ENCODE measurements around the gene TBC1D1.

The TBC1D1 gene

DNA sequence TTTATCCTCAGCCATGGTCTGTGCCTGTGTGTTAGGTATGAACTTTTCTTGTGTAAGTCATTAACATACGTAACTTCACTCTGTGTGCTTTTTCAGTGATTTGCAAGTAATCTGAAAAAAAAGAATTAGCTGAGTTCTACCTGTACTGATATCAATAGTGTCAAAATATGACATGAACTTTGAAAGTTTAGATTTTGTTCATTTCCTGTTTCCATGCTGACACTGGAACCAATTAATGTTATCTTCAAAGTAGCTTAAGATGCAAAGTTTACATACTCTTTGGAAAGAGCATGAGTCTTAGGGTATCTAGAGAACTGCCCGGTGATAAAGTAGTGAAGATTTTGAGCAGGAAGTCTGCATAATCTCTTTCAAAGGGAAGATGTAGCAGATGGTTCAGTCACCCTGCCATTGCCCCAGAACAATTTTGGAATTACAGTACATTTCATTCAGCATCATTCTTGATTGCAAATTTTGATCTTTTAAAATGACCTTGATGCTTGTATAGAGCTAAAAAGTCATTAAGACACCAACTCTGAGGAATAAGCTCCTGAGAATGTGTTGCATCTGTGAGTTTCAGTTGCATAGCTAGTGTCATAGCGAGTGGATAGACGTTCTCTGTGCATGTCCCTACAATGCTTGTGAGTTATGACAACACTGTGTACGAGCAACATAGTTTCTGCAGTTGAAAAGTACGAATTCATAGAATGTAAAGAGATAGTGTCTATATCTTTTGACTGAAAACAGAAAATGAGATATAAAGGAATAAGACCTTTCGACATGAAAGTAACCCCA is 199.8 kb downstream of the TBC1D1 start:
- FAIRE-seq: no peak
- DNase-seq (ENCODE audit: insufficient read length): no peak
- TF ChIP-seq TAF1 (IDR thresholded peaks at IDR 0.05; ENCODE audit: borderline replicate concordance, low read depth, low read length) (no peak), POLR2A (IDR thresholded peaks at IDR 0.05; ENCODE audit: low read depth, low read length) (no peak), POLR2AphosphoS5 (IDR thresholded peaks at IDR 0.05; ENCODE audit: low read depth, low read length) (no peak)

DNA sequence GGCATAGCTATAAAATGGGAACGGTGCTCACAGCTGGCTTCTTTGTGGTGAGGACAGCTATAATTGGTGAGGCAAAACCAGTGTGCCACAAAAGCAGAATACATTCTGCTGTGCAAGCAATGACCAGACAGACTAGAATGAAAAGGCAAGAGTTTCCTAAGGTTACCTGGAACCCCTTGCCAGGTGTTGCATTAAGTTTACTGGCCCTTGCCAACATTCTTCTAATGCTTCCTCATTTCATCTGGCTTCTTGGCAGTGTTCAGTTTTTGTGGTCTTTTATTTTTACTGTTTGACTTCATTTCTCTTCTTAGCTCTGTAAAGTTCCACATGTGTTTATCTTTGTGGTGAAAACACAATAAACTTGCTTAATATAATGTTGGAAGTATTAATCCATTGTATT is 200.8 kb downstream of the TBC1D1 start:
- no peak for DNase-seq (ENCODE audit: insufficient read length)
- no peak for FAIRE-seq
- TF ChIP-seq TAF1 (IDR thresholded peaks at IDR 0.05; ENCODE audit: borderline replicate concordance, low read depth, low read length): no peak
- TF ChIP-seq POLR2AphosphoS5 (IDR thresholded peaks at IDR 0.05; ENCODE audit: low read depth, low read length): no peak
- no peak for TF ChIP-seq POLR2A (IDR thresholded peaks at IDR 0.05; ENCODE audit: low read depth, low read length)

DNA sequence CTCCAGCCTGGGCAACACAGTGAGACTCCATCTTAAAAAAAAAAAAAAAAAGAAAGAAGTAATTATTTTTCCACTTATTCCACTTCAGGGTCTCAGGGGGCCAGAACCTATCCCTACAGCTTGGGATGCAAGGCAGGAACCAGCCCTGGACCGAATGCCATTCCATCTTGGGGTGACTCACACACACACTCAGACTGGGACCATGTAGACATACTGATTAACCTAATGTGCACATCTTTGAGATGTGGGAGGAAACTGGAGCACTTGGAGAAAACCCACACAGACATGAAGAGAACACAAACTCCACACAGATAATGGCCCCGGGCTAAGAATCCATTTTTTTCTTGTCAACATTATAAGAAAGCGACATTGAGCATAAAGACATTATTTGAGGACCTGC is 201.8 kb downstream of the TBC1D1 start:
- FAIRE-seq: no peak
- TF ChIP-seq POLR2AphosphoS5 (IDR thresholded peaks at IDR 0.05; ENCODE audit: low read depth, low read length) (no peak), TAF1 (IDR thresholded peaks at IDR 0.05; ENCODE audit: borderline replicate concordance, low read depth, low read length) (no peak)
- DNase-seq (ENCODE audit: insufficient read length): no peak

DNA sequence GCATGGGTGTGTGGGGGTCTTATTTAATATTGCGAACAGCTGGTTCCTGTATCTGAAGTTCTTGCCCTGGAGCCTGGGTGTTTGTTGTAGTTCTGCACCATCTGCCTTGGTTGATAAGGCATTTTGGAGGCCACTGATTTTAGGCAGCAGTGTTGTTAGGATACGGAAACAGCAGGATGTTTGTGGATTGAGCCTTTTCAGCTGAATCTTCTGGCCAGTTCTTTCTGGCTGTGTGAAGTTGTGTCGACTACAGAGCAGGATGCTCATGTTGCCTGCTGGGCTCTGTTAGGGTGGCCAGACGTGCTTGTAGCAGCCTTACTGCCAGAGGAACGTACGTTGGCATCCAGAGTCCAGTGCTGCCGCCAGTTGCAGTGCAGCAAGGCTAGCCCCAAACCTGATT is 203.5 kb downstream of the TBC1D1 start:
- DNase-seq (ENCODE audit: insufficient read length): no peak
- no peak for FAIRE-seq
- TF ChIP-seq TAF1 (IDR thresholded peaks at IDR 0.05; ENCODE audit: borderline replicate concordance, low read depth, low read length): no peak
- no peak for TF ChIP-seq POLR2A (IDR thresholded peaks at IDR 0.05; ENCODE audit: low read depth, low read length)
- TF ChIP-seq POLR2AphosphoS5 (IDR thresholded peaks at IDR 0.05; ENCODE audit: low read depth, low read length): no peak

DNA sequence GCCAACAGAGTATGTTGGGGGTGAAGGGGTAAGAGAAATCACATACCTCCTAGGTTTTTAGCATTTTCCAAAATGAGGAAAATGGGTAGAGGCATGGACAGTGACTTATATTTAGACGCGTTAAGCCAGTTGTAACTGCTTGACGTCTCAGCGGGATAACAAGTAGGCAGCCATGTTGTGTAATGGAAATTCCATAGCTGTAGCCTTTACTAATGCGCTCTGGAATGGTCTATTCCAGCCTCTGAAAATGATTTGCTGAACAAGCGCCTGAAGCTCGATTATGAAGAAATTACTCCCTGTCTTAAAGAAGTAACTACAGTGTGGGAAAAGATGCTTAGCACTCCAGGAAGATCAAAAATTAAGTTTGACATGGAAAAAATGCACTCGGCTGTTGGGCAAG is 204.8 kb downstream of the TBC1D1 start:
- TF ChIP-seq POLR2AphosphoS5 (IDR thresholded peaks at IDR 0.05; ENCODE audit: low read depth, low read length) (no peak), POLR2A (IDR thresholded peaks at IDR 0.05; ENCODE audit: low read depth, low read length) (no peak), TAF1 (IDR thresholded peaks at IDR 0.05; ENCODE audit: borderline replicate concordance, low read depth, low read length) (no peak)
- FAIRE-seq: no peak
- no peak for DNase-seq (ENCODE audit: insufficient read length)

DNA sequence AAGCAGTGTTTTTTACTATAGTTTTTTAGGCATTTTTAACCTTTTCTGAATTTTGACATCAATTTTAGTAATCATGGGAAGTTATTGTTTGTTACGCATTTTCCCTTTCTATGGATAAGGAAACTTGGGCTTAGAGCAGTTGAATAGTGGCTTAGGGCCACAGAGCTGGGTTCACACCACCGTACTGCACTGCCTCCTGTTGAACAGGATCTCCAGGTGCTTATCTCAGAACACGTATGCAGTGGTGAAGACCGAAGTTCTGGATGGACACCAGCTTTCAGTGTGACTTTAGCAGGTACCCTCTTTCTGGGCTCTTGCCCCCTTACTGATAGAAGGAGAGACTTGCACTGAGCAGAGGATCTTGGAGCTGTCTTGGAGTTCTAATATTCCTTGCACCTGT is 206.9 kb downstream of the TBC1D1 start:
- DNase-seq (ENCODE audit: insufficient read length) (no peak), FAIRE-seq (no peak)
- no peak for TF ChIP-seq POLR2A (IDR thresholded peaks at IDR 0.05; ENCODE audit: low read depth, low read length)
- no peak for TF ChIP-seq POLR2AphosphoS5 (IDR thresholded peaks at IDR 0.05; ENCODE audit: low read depth, low read length)

DNA sequence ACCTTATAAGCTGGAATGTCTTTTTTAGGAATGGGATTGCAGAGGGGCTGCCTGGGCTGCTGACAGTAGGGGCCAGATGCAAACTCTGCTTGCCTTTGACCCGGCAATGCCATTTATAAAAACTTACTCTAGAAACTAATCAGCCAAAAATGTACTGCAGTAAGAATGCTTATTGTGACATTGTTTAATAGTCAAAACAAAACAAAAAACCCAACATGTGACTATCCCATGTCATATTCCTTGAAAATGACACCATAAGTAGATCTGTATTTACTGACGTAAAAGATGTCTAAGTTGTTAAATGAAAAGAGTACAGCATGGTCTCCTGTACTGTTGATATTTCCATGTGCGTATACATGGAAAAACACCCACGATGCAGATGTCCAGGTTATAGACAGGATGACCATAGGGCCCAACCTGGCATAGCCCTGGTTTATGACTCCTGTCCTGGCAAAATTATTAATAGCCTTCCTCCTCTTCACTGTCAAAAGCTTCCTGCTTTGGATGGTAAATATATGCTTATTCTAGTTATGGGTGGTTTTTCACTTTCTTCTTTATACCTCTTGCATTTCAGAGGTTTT is 208.2 kb downstream of the TBC1D1 start:
- TF ChIP-seq TAF1 (IDR thresholded peaks at IDR 0.05; ENCODE audit: borderline replicate concordance, low read depth, low read length) (no peak), POLR2AphosphoS5 (IDR thresholded peaks at IDR 0.05; ENCODE audit: low read depth, low read length) (no peak), POLR2A (IDR thresholded peaks at IDR 0.05; ENCODE audit: low read depth, low read length) (no peak)
- FAIRE-seq (no peak), DNase-seq (ENCODE audit: insufficient read length) (no peak)

DNA sequence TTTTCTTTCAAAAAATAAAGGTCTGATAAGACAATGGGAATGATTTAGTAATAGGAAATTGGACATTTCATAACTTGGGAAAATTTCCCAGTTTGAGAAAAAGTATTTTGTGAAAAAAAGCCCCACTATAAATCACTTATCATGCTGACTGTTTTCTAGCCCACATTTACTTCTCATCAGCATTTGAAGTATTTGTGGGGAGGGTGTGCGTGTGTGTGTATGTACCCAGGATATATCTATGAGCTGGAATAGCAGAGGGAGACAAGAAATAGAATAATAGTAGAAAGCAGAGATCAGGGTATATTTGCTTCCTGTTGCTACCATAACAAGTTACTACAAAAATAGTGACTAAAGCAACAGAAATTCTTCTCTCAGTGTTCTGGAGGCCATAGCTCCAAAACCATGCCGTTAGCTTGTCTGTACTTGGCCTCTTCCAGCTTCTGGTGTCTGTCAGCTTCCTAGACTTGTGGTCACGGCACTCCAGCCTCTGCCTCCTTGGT is 209.1 kb downstream of the TBC1D1 start:
- FAIRE-seq (no peak), DNase-seq (ENCODE audit: insufficient read length) (no peak)
- no peak for TF ChIP-seq POLR2AphosphoS5 (IDR thresholded peaks at IDR 0.05; ENCODE audit: low read depth, low read length)
- TF ChIP-seq POLR2A (IDR thresholded peaks at IDR 0.05; ENCODE audit: low read depth, low read length): no peak
- no peak for TF ChIP-seq TAF1 (IDR thresholded peaks at IDR 0.05; ENCODE audit: borderline replicate concordance, low read depth, low read length)

DNA sequence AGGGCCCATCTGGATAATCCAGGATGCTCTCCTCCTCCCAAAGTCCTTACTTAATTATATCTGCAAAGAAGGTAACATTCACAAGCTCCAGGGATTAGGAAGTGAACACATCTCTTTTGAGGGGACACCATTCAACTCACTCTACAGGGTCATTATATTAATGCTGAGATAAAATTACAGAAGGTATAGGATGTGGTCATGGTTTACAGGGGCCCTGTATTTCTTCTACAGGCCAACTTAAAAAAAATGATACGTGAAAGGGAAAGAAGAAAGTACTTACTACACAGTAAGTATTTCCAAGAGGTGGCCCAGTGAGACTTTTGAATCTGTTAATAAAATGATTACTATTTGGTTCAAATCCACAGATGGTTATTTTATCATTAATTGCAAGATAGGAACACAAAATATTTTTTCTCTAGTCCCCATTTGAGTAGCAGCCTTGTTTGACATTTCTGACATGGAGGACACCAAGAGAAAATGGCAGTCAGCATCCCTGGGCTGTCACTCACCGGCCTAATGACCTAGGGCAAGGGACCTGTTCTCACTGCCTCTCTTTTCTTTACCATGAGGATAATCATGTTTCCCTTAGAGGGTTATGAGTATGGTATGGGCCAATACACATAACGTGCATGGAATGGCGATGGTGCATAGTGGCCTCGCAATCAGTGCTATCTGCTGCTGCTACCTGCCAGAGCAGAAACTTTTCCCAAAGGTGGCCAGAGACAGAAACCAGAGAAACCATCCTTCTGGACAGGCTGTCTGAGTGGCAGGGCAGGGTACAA is 209.8 kb downstream of the TBC1D1 start:
- no peak for DNase-seq (ENCODE audit: insufficient read length)
- FAIRE-seq: no peak

DNA sequence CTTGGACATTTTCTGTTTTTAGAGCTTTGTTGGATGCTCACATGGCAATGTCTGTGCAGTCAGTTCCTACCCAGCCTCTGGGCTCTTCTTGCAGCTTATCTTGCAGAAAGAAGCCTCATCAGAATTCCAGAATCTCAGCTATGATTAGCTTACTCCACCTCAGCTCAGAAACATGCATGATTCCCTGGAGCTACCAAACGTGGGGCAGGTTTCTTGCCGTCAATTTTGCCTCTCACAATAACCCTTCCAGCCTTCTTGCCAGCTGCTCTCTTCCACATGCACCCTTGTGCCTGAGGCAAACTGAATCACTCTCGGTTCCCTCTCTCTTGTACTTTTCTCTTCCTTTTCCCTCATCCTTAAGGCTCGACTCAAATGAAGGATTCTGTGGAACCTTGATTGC is 210.7 kb downstream of the TBC1D1 start:
- TF ChIP-seq POLR2AphosphoS5 (IDR thresholded peaks at IDR 0.05; ENCODE audit: low read depth, low read length): no peak
- TF ChIP-seq TAF1 (IDR thresholded peaks at IDR 0.05; ENCODE audit: borderline replicate concordance, low read depth, low read length): no peak
- TF ChIP-seq POLR2A (IDR thresholded peaks at IDR 0.05; ENCODE audit: low read depth, low read length): no peak
- DNase-seq (ENCODE audit: insufficient read length) (no peak), FAIRE-seq (no peak)

More for the DNA sequence above, 209.8 kb downstream of the TBC1D1 start:
- TF ChIP-seq TAF1 (IDR thresholded peaks at IDR 0.05; ENCODE audit: borderline replicate concordance, low read depth, low read length) (no peak), POLR2A (IDR thresholded peaks at IDR 0.05; ENCODE audit: low read depth, low read length) (no peak), POLR2AphosphoS5 (IDR thresholded peaks at IDR 0.05; ENCODE audit: low read depth, low read length) (no peak)

DNA sequence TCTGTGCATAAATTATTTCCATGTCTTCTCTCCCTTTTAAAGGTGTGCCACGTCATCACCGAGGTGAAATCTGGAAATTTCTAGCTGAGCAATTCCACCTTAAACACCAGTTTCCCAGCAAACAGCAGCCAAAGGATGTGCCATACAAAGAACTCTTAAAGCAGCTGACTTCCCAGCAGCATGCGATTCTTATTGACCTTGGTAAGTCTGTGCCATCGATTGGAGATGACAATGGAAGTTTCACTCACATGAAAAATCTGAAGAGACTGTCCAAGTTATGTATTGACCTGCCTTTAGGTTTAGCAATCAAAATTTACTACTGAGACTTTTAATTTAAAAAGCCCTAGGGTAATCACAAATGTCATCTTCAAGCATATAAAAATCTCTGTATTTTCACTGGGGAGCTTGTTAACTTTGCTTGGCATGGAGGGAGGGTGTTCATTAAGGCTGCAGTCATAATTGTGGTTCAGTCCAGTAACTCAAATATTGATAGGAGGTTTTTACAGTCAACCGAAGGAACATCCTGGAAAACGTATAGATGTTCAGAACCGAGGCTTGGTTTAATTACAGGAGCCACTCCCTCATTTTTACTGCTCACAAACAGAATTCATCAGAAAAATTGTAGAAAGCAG is 212.2 kb downstream of the TBC1D1 start:
- no peak for FAIRE-seq

More for the DNA sequence above, 212.2 kb downstream of the TBC1D1 start:
- TF ChIP-seq POLR2A (IDR thresholded peaks at IDR 0.05; ENCODE audit: low read depth, low read length): no peak
- no peak for TF ChIP-seq TAF1 (IDR thresholded peaks at IDR 0.05; ENCODE audit: borderline replicate concordance, low read depth, low read length)
- no peak for TF ChIP-seq POLR2AphosphoS5 (IDR thresholded peaks at IDR 0.05; ENCODE audit: low read depth, low read length)
- DNase-seq (ENCODE audit: insufficient read length): no peak
